ENCODE data around the gene UBA1. TPM values are rescaled to one million over a fixed set of nuclear protein-coding genes. Genes with fewer than 3 reads are reported as not detected.
A peak's percentile ranks its signal among the peaks of the same experiment; 100 is the strongest.

UBA1 gene
- total and polyA plus RNA-seq, 2 donors (not counting 3 experiments of a cell fraction or from before 2014, with no cell fraction given) = 237 to 297 TPM

- H3K27me3 ChIP-seq (ENCODE audit: control insufficient read depth in 2 of 2, insufficient read depth in 2 of 2, low read length in 2 of 2) = no peaks in the 10 kb centered on the region
- peak; percentile 53 for FAIRE-seq
- ChIA-PET POLR2A (no interaction called here), CTCF (no interaction called here)
- no peak overlapping the region for H3K27ac ChIP-seq (ENCODE audit: insufficient read depth, low read depth, low read length)
- H2AFZ ChIP-seq (ENCODE audit: low read depth, low read length) = no peak overlapping the region
- no peaks in the 10 kb centered on the region for H3K9me1 ChIP-seq (replicated peaks; ENCODE audit: control insufficient read depth, extremely low read depth, insufficient read depth, low read length)
- no peak overlapping the region for H3K4me2 ChIP-seq (ENCODE audit: insufficient read depth, low read length)
- H3K79me2 ChIP-seq (ENCODE audit: control insufficient read depth, insufficient read depth, low read length) = peaks cover 18% of the 10 kb centered on the region
- dilution Hi-C loops (cut with MboI; ENCODE audit: extremely low pct_ligation_motif_present, low sequenced_read_pairs) (no loop called here), intact Hi-C loops (cut with micrococcal nuclease) (loop anchor here (5.0 kb wide), 3 partner anchors 147 to 307 kb away; partner anchors contain the start of gene ZNF41)
- BruUV-seq (replicated peaks) = no TSS peak
- no peak overlapping the region for H3K9ac ChIP-seq (replicated peaks; ENCODE audit: extremely low read depth, insufficient read depth, low read length)
- peaks cover 13% of the 10 kb centered on the region for H3K4me1 ChIP-seq (ENCODE audit: control insufficient read depth, extremely low read depth, insufficient read depth, low read length)
- H3K36me3 ChIP-seq (ENCODE audit: control insufficient read depth in 2 of 2, extremely low read depth in 1 of 2, insufficient read depth in 2 of 2, low read length in 2 of 2) = peaks cover 10 to 42% of the 10 kb centered on the region in 2 experiments
- TF ChIP-seq MYC (IDR thresholded peaks at IDR 0.05; ENCODE audit: low read depth, low read length) (no peak), JUN (IDR thresholded peaks at IDR 0.05; ENCODE audit: borderline replicate concordance, insufficient read depth, insufficient read length, low read depth) (no peak), POLR2A (IDR thresholded peaks at IDR 0.05; ENCODE audit: low read depth, low read length) (no peak), EZH2 (IDR thresholded peaks at IDR 0.05; ENCODE audit: borderline replicate concordance, low read depth, low read length, severe bottlenecking) (no peak)
- no peak for DNase-seq (ENCODE audit: low read depth, low spot score)
- H3K9me3 ChIP-seq (replicated peaks; ENCODE audit: control insufficient read depth, insufficient read depth, low read length) = no peaks in the 10 kb centered on the region
- no peaks in the 10 kb centered on the region for H4K20me1 ChIP-seq (replicated peaks; ENCODE audit: control insufficient read depth, extremely low read depth, insufficient read depth, low read length)
- H3K4me3 ChIP-seq (replicated peaks in 1 of 3; ENCODE audit: insufficient read depth in 1 of 3, low read depth in 1 of 3, low read length in 3 of 3) = no peak overlapping the region
These were observed 21.8 kb downstream of the UBA1 start for GRCh38 chrX:47215291-47215900.

DNA sequence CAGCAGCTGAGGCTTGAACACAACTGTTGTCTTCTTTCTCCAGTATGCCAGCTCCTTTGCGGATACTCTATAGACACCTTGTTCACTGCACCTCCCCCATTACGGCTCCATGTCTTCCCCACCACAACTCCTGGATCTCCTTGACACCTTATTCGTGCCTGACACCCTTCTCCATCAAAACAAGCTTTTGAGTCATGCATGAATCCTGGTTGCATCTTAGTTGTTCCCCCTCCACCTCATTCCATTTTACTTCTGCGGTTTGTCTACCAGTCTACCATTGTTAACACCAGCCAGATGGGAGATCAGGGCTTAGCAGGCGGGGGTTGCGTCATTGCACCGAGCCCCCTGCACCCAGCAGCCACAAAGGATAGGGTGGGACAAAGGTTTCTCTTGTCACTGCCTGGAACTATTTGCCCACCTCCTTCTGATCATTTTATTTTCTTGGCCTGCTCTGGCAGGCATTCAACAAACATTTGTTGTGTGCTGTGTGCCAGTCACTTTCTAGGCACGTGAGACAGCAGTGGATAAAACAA, 22.8 kb downstream of the UBA1 start:
- intact Hi-C loops (cut with micrococcal nuclease) = loop anchor here (5.0 kb wide), 3 partner anchors 146 to 306 kb away; partner anchors contain the start of gene ZNF41
- FAIRE-seq (no peak), DNase-seq (ENCODE audit: low read depth, low spot score) (no peak)
- Histone ChIP-seq H3K79me2 (ENCODE audit: control insufficient read depth, insufficient read depth, low read length) (peaks cover 29% of the 10 kb centered on the region), H3K9ac (replicated peaks; ENCODE audit: extremely low read depth, insufficient read depth, low read length) (no peak overlapping the region), H4K20me1 (replicated peaks; ENCODE audit: control insufficient read depth, extremely low read depth, insufficient read depth, low read length) (no peaks in the 10 kb centered on the region), H3K9me1 (replicated peaks; ENCODE audit: control insufficient read depth, extremely low read depth, insufficient read depth, low read length) (no peaks in the 10 kb centered on the region), H3K27me3 (ENCODE audit: control insufficient read depth in 2 of 2, insufficient read depth in 2 of 2, low read length in 2 of 2) (no peaks in the 10 kb centered on the region), H3K9me3 (replicated peaks; ENCODE audit: control insufficient read depth, insufficient read depth, low read length) (no peaks in the 10 kb centered on the region), H3K27ac (ENCODE audit: insufficient read depth, low read depth, low read length) (peak overlapping the region; percentile 91), H3K4me3 (replicated peaks in 1 of 3; ENCODE audit: insufficient read depth in 1 of 3, low read depth in 1 of 3, low read length in 3 of 3) (no peak overlapping the region), H3K36me3 (ENCODE audit: control insufficient read depth in 2 of 2, extremely low read depth in 1 of 2, insufficient read depth in 2 of 2, low read length in 2 of 2) (peaks cover 10 to 33% of the 10 kb centered on the region in 2 experiments), H3K4me2 (ENCODE audit: insufficient read depth, low read length) (peak overlapping the region; percentile 9), H3K4me1 (ENCODE audit: control insufficient read depth, extremely low read depth, insufficient read depth, low read length) (peaks cover 13% of the 10 kb centered on the region), H2AFZ (ENCODE audit: low read depth, low read length) (no peak overlapping the region)
- ChIA-PET POLR2A (no interaction called here), CTCF (interaction anchor here (1.0 to 2.0 kb wide), 2 partner anchors 168 to 307 kb away, joined by 3 to 13 read pairs; no protein-coding TSS in a partner anchor)
- dilution Hi-C loops (cut with MboI; ENCODE audit: extremely low pct_ligation_motif_present, low sequenced_read_pairs) = no loop called here
- no peak for TF ChIP-seq MAX (IDR thresholded peaks at IDR 0.05; ENCODE audit: insufficient read depth, insufficient read length)
- TF ChIP-seq, protein P1, sequence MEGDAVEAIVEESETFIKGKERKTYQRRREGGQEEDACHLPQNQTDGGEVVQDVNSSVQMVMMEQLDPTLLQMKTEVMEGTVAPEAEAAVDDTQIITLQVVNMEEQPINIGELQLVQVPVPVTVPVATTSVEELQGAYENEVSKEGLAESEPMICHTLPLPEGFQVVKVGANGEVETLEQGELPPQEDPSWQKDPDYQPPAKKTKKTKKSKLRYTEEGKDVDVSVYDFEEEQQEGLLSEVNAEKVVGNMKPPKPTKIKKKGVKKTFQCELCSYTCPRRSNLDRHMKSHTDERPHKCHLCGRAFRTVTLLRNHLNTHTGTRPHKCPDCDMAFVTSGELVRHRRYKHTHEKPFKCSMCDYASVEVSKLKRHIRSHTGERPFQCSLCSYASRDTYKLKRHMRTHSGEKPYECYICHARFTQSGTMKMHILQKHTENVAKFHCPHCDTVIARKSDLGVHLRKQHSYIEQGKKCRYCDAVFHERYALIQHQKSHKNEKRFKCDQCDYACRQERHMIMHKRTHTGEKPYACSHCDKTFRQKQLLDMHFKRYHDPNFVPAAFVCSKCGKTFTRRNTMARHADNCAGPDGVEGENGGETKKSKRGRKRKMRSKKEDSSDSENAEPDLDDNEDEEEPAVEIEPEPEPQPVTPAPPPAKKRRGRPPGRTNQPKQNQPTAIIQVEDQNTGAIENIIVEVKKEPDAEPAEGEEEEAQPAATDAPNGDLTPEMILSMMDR (IDR thresholded peaks at IDR 0.05; ENCODE audit: extremely low read depth in 1 of 2, insufficient read depth in 1 of 2, low read depth in 1 of 2, low read length in 2 of 2) = no peak
- no peak for TF ChIP-seq FOS (IDR thresholded peaks at IDR 0.05; ENCODE audit: borderline replicate concordance, insufficient read depth, low read length)
- no peak for TF ChIP-seq EZH2 (IDR thresholded peaks at IDR 0.05; ENCODE audit: borderline replicate concordance, low read depth, low read length, severe bottlenecking)
- no peak for TF ChIP-seq POLR2AphosphoS5 (IDR thresholded peaks at IDR 0.05; ENCODE audit: insufficient read depth, low read depth, low read length)
- no peak for TF ChIP-seq POLR2A (IDR thresholded peaks at IDR 0.05; ENCODE audit: low read depth, low read length)
- no peak for TF ChIP-seq MYC (IDR thresholded peaks at IDR 0.05; ENCODE audit: low read depth, low read length)
- TF ChIP-seq GATA2 (IDR thresholded peaks at IDR 0.05; ENCODE audit: insufficient read depth, insufficient read length, low read depth, low read length) = no peak
- no peak for TF ChIP-seq JUN (IDR thresholded peaks at IDR 0.05; ENCODE audit: borderline replicate concordance, insufficient read depth, insufficient read length, low read depth)
- BruUV-seq (replicated peaks) = no TSS peak

All from endothelial cell of umbilical vein (primary cell).